ENCODE results near the gene EIF2AK2. TPM values are rescaled to one million over a fixed set of nuclear protein-coding genes. Genes with fewer than 3 reads are reported as not detected.
A peak's percentile ranks its signal among the peaks of the same experiment; 100 is the strongest.

The EIF2AK2 gene
- total and polyA plus RNA-seq, 10 of the 15 experiments (the other 5 are each of a cell fraction or from before 2014, with no cell fraction given): 16.2 to 81.4 (median 63.3) TPM

GRCh38 chr2:37196320-37197195, 39.8 kb upstream of the EIF2AK2 start, which contains the start of gene CEBPZOS (continued):
- no peak for TF ChIP-seq ZBED1 (IDR thresholded peaks at IDR 0.05; ENCODE audit: borderline replicate concordance)
- TF ChIP-seq PBX3 (IDR thresholded peaks at IDR 0.05; ENCODE audit: insufficient replicate concordance, low read depth, low read length): no peak
- TF ChIP-seq TARDBP (IDR thresholded peaks at IDR 0.05; ENCODE audit: borderline replicate concordance): no peak
- TF ChIP-seq MXI1 (IDR thresholded peaks at IDR 0.05; ENCODE audit: low read depth, low read length): no peak; the same call in 1 of the 2 replicates
- TF ChIP-seq GABPA (IDR thresholded peaks at IDR 0.05; ENCODE audit: low read depth): peak; percentile 73
- TF ChIP-seq SUZ12 (IDR thresholded peaks at IDR 0.05; ENCODE audit: unreplicated experiment): no peak
- no peak for TF ChIP-seq RELA (IDR thresholded peaks at IDR 0.05; ENCODE audit: borderline replicate concordance, partially characterized antibody)
- TF ChIP-seq HSF1 (IDR thresholded peaks at IDR 0.05; ENCODE audit: low read depth, low read length): no peak
- no peak for TF ChIP-seq EED (IDR thresholded peaks at IDR 0.05; ENCODE audit: low read depth)
- peak; percentile 82 for TF ChIP-seq NKRF (conservative IDR thresholded peaks at IDR 0.05)
- no peak; the same call in 1 of the 2 replicates for TF ChIP-seq NBN (IDR thresholded peaks at IDR 0.05)
- no peak for TF ChIP-seq CEBPZ (IDR thresholded peaks at IDR 0.05; ENCODE audit: low read depth, low read length)
- TF ChIP-seq IRF3 (IDR thresholded peaks at IDR 0.05): no peak
- no peak for TF ChIP-seq NFXL1 (IDR thresholded peaks at IDR 0.05; ENCODE audit: borderline replicate concordance)
- no peak for TF ChIP-seq BCL11A (IDR thresholded peaks at IDR 0.05; ENCODE audit: low read depth, low read length)
- no peak for TF ChIP-seq JUNB (IDR thresholded peaks at IDR 0.05)
- TF ChIP-seq SUPT20H (IDR thresholded peaks at IDR 0.05; ENCODE audit: borderline replicate concordance, control insufficient read depth, low read depth, low read length): no peak
- no peak for TF ChIP-seq MEF2A (IDR thresholded peaks at IDR 0.05; ENCODE audit: insufficient read depth, low read depth, low read length)

All from GM12878 (cell line).